ENCODE measurements around the gene YBX1.
"Not testable (repeated sequence)": the region's sequence is repeated elsewhere in the genome, so short reads cannot be mapped to it uniquely, and the experiment has no call there.

YBX1 gene

DNA sequence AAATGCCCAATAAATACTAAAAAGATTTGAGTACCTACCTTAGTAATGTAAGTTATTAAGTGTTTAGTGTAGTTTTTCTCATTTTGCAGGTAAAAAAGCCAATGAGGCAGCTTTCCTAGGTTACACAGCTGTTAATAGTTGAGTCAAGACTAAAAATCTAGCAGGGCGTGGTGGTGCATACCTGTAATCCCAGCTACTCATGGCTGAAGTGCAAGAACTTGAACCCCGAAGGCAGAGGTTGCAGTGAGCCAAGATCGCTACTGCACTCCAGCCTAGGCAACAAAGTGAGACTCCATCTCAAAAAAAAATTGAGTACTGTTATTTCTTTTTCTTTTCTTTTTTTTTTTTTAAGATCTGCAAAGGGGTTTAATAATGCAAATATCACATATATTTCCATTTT, 7.7 kb downstream of the YBX1 start:
- DNase-seq (ENCODE audit: low read depth) = no peak

GRCh38 chr1:42690477-42691156, 8.4 kb downstream of the YBX1 start:
- DNase-seq (ENCODE audit: low read depth) = no peak

- no peak for DNase-seq (ENCODE audit: low read depth)
These were observed 8.9 kb downstream of the YBX1 start for GRCh38 chr1:42691157-42691498.

DNA sequence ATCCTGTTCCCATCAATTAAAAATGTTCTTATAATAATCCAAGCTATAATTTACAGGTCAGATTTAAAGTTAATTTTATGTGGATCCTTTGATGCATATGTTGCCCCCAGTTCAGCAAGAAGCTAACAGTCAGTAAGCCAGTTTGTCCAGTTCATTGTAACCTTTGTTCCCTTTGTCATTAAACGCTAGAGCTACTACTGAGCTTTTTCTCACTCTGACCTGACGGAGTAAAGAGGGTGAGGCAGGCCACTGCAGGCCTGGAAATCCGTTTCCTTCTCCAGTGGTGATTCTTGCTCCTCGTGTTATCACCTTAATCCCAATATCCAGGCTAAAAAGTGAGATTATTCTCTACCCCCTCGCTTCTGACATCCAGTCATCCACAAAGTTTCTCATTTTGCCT, 10.2 kb downstream of the YBX1 start:
- no peak for DNase-seq (ENCODE audit: low read depth)

DNA sequence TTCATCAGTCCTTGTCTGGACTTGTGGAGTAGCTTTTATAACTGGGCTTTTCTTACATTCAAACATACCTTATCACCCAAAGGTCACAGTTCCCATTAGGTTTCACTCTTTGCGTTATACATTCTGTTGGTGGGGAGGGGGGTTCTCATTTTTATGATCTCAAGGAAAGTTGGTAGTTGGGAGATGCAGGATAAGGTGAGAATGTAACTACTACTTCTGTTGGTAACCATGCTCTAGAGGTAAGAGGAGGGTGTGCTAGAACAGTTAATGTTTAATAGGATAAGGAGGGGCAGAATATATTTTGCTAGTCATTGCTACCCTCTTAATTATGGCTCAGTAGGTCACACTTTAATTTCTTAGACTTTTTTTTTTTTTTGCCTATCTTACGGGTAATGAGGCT, 10.7 kb downstream of the YBX1 start:
- no peak for DNase-seq (ENCODE audit: low read depth)

DNA sequence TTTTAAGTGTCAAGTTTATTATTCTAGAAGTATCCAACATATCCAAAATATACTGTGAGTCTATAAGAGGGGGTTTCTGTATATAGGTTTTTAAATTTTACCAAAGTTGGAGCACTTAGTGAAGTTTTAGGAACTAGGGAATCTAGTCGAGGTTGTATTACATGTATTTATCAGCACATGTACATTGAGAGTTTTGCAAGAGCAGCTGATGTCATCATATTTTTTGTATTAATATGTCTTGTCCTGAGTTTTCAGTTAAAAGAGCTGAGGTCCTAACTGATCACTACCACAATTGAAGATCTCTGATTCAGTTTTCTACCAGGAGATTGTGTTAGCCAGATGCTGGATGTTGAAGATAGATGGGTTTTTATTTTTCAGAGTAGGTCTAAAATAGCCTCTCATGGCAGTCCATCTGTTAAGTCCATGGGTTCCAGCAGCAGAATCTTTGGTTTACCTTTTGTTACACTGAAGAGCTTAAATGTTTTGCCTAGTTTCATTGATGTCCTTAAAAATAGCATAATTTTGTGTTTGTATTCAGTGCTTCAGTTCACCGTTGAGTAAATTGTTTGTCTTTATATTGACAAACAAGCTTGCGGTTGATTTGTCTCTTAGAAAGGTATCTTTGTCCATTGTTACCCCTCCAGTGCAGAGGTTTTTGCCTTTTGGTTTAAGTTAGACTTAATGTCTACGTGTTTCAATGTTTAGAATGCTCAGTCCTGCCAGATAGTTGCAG, 16.0 kb downstream of the YBX1 start:
- no peak for DNase-seq (ENCODE audit: low read depth)

DNA sequence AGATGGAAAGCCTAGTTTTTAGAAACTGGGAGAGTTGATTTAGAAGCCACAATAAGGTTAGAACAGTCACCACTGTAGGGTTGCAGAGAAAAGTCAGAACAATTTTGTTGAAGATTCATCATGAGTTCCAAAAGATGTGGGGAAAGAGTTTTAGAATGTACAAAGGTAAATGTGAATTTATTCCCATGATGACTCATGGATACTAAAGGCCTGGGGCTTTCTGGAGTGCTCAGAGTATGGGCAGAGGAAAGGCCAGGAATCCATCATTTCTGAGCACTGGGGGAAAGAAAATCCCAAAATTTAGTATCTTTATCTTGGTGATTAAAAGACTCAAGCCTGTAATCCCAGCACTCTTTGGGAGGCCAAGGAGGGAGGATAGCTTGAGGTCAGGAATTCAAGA, 17.8 kb downstream of the YBX1 start:
- no peak for DNase-seq (ENCODE audit: low read depth)

DNA sequence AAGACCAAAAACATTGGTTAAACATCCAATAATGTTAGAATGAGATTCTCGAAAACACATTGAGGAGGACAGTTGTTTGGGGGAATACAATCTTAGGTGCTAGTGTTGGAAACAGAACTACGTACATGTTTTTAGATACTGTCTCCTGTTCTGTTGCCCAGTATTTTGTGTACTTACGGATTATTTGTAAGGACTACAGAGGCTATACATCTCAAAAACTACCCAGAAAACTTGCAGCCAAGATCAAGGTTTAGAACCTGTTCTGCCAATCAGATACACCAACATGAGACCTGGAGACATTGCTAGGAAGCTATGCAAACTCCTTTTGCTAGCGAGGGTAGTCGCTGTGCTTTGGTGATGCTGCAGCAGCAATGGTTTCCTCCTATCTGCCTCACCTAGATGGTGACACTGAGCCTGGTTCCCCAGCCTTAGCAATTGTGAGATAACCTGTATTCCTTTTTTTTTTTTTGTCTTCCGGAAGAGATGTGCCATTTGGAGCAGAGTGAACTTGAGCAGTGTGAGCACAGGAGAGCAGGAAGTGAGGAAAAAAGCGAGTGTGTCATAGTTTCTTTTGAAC, 21.8 kb downstream of the YBX1 start:
- no peak for DNase-seq (ENCODE audit: low read depth)

DNA sequence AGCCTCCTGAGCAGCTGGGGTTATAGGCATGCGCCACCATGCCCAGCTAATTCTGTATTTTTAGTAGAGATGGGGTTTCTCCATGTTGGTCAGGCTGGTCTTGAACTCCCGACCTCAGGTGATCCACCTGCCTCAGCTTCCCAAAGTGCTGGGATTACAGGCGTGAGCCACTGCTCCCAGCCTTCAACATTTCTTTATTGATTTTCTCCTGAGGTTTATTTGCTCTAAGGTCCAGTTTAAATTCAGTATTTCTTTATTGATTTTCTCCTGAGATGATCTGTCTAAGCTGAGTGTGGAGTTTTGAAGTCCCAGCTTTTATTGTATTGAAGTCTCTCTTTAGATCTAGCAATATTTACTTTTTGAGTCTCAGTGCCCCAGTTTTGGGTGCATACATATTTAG, 30.6 kb downstream of the YBX1 start:
- not testable (repeated sequence) for DNase-seq (ENCODE audit: low read depth)

DNA sequence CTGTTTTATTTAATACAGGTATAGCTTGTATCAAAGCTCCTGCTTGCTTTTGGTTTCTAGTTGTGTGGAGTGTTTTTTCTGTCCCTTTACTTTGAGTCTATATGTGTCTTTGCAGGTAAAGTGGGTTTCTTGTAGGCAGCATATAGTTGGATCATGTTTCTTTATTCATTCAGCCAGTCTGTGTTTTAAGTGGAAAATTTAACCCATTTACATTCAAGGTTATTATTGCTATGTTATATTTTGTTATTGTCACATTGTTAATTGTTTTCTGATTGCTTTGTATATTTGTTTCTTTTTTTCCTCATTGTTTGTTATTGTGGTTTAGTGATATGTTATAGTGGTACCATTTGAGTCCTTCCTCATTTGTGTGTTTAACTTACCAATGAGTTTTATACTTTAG, 31.1 kb downstream of the YBX1 start:
- no peak for DNase-seq (ENCODE audit: low read depth)

DNA sequence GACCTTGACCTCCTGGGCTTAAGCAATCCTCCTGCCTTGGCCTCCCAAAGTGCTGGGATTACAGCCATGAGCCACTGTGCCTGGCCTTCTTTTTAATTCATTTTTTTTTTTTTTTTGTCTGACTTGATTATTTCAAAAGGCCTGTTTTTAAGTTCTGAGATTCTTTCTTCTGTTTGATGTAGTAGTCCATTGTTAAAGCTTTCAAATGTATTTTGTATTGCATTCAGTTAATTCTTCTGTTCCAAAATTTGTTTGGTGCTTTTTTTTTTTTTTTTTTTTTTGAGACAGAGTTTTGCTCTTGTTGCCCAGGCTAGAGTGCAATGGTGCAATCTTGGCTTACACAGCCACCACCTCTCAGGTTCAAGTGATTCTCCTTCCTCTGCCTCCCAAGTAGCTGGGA, 32.2 kb downstream of the YBX1 start:
- DNase-seq (ENCODE audit: low read depth) = not testable (repeated sequence)

DNA sequence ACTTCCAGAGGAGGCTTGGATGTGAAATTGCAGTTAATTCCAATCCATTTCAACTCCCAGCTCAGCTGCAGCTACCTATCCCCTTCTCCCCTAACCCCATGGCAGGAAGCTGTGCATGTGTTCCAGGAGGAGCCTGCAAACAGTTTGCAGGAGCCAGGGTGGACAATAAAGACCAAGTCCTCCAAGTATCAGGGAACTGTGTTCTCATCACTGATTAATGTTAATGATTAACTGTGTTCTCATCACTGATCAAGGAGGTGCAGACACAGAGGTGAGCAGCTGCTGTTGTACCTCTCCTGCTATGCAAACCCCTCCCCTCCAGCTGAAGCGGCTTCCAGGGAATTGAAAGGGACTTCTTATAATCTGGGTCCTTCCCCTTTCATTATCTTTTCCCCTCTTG, 38.6 kb downstream of the YBX1 start:
- no peak for DNase-seq (ENCODE audit: low read depth)

DNA sequence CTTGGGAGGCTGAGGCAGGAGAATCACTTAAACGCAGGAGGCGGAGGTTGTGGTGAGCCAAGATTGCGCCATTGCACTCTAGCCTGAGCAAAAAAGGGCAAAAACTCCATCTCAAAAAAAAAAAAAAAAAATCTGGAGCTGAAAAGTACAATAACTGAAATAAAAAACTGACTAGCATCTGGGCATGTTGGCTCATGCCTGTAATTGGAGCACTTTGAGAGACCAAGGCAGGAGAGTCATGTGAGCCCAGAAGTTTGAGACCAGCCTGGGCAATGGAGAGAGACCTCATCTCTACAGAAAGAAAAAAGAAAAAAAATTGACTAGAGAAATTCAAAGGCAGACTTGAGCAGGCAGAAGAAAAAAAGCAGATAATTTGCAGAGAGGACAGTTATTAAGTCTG, 39.7 kb downstream of the YBX1 start:
- no peak for DNase-seq (ENCODE audit: low read depth)

DNA sequence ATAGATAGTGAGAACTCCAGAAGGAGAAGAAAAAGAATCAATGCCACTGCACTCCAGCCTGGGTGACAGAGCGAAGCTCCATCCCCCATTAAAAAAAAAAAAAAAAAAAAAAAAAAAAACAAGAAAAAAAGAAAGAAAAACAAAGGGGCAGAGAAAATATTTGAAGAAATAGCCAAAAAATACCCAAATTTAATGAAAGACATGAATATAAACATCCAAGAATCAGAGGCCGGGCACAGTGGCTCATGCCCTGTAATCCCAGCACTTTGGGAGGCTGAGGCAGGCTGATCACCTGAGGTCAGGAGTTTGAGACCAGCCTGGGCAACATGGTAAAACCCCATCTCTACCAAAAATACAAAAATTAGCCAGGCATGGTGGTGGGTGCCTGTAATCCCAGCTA, 40.2 kb downstream of the YBX1 start:
- not testable (repeated sequence) for DNase-seq (ENCODE audit: low read depth)

DNA sequence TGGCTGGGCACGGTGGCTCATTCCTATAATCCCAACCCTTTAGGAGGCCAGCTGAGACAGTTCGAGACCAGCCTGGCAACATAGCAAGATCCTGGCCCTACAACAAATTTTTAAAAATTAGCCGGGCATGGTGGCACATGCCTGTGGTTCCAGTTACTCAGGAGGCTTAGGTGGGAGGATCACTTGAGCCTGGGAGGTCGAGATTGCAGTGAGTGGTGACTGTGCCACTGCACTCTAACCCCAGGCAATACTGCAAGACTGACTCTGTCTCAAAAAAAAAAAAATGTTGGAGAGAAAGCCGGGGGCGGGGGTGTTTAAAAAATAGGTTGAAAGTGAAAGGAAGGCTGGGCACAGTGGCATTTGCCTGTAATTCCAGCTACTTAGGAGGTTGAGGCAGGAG, 41.3 kb downstream of the YBX1 start:
- no peak for DNase-seq (ENCODE audit: low read depth)

DNA sequence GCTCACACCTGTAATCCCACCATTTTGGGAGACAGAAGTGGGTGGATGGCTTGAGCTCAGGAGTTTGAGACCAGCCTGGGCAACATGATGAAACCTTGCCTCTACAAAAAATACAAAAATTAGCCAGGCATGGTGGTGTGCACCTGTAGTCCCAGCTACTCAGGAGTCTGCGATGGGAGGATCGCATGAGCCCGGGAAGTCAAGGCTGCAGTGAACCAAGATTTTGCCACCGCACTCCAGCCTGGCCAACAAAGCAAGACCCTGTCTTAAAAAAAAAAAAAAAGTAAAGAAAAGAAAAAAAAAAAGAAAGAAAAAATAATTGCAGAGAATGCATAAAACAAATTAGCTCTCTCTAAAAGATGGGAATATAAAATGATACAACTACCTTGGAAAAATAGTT, 43.6 kb downstream of the YBX1 start:
- DNase-seq (ENCODE audit: low read depth) = not testable (repeated sequence)

DNA sequence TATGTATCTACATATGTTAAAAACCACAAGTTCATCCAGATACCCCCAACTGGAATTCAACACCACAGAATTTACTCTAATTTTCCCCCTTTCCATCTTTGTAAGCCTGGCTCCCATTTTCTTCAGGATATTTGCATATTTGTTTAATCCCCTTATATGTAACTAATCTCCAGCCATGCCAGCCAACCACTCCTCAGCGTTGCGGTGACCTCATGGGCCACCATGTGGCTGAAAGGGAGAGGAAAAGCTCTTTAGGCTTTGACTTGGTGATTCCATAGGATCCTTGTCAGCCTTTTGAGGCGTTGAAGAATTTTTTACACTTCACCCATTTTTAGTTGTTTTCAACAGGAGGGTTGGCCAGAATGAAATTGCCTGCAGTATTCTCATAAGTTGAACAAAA, 47.8 kb downstream of the YBX1 start:
- DNase-seq (ENCODE audit: low read depth) = no peak

- DNase-seq (ENCODE audit: low read depth) = peak; percentile 4
These were observed 48.8 kb downstream of the YBX1 start for GRCh38 chr1:42730988-42731387.

- DNase-seq (ENCODE audit: low read depth) = no peak
These were observed 49.4 kb downstream of the YBX1 start for GRCh38 chr1:42731585-42731984.

GRCh38 chr1:42732126-42732680, 50.0 kb downstream of the YBX1 start:
- no peak for DNase-seq (ENCODE audit: low read depth)

GRCh38 chr1:42733415-42734200, 51.4 kb downstream of the YBX1 start:
- DNase-seq (ENCODE audit: low read depth) = no peak

GRCh38 chr1:42734201-42735035, 52.2 kb downstream of the YBX1 start:
- DNase-seq (ENCODE audit: low read depth) = no peak

Measured in stimulated activated CD8-positive, alpha-beta memory T cell treated with anti-CD3 and anti-CD28 coated beads, Interleukin-15, amount 100 ng/mL, for 1 hour (primary cell).